Progenitor cell of endocrine pancreas (in vitro differentiated cells): ENCODE measurements around the gene ZNF747. TPM values are rescaled to one million over a fixed set of nuclear protein-coding genes. Genes with fewer than 3 reads are reported as not detected.

ENCODE experiments used
- DNase-seq: peaks from one replicate; pipeline ENCODE4 v3.0.0; 2021; ENCODE audit warnings: low spot score; ENCODE audit not compliant: unreplicated experiment
- H3K27ac Mint-ChIP-seq: 2 replicates; pipeline ENCODE4 v1.8.0; 2021; ENCODE audit warnings: mild to moderate bottlenecking, moderate library complexity, mixed read lengths
- H3K27me3 Mint-ChIP-seq: 2 replicates; pipeline ENCODE4 v1.8.0; 2021; ENCODE audit warnings: mixed read lengths
- H3K36me3 Mint-ChIP-seq: 2 replicates; pipeline ENCODE4 v1.8.0; 2022; ENCODE audit warnings: mixed read lengths; ENCODE audit not compliant: insufficient read depth
- H3K4me1 Mint-ChIP-seq: 2 replicates; pipeline ENCODE4 v1.8.0; 2021; ENCODE audit warnings: low read depth, mixed read lengths
- H3K4me3 Mint-ChIP-seq: 2 replicates; pipeline ENCODE4 v1.8.0; 2021; ENCODE audit warnings: low read depth, mild to moderate bottlenecking, moderate library complexity, mixed read lengths
- H3K9me3 Mint-ChIP-seq: 2 replicates; pipeline ENCODE4 v1.8.0; 2021; ENCODE audit warnings: low read depth, mixed read lengths
- total RNA-seq: library from RNA; stranded (reverse); gene quantifications from 2 replicates; pipeline ENCODE4 v1.2.1, GENCODE V29; 2021
- TF ChIP-seq, protein P1 (sequence below): fragments of 200-600 bp; sonication (generic); IDR thresholded peaks from one replicate; pipeline ENCODE4 v1.5.0; 2021; ENCODE audit warnings: antibody characterized with exemption, mild to moderate bottlenecking; ENCODE audit not compliant: unreplicated experiment

The ZNF747 gene
- total RNA-seq, 1 donor from 2014 or later, result 18.1 TPM

DNA sequence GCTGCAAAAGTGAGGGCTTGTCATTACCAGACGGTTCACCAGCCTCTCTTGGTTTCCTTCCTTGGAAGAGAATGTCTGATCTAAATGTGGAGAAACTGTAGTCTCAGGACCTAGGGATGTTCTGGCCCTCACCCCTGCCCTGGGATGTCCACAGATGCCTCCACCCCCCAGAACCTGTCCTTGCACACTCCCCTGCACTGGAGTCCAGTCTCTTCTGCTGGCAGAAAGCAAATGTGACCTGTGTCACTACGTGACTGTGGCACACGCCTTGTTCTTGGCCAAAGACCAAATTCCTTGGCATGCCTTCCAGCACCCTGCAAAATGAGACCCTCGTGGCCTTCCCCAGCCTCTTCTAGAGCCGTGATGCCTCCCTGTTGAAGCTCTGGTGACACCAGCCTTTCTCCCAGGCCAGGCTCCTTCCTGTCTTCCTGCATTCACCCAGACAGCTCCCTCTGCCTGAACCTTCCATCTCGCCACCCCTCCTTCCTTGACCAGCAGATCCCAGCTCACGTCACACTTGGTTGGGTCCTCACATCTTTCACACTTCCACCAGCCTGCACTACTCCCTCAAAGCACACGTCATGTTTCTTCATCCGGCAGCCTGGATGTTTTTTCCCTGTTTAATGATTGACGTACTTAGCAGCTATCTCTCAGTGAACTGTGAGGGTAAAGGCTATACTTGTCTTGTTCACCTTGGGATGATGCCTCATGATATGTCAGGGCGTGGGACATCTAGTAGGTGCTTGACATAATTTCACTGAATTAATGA, 12.6 kb downstream of the ZNF747 start:
- no peaks in the 10 kb centered on the region for H3K27me3 Mint-ChIP-seq
- H3K36me3 Mint-ChIP-seq, result peaks cover 2% of the 10 kb centered on the region
- H3K27ac Mint-ChIP-seq, result no peak overlapping the region
- no peak for DNase-seq
- H3K4me1 Mint-ChIP-seq, result peaks cover 16% of the 10 kb centered on the region
- no peak overlapping the region for H3K4me3 Mint-ChIP-seq
- no peaks in the 10 kb centered on the region for H3K9me3 Mint-ChIP-seq
- TF ChIP-seq, protein P1, sequence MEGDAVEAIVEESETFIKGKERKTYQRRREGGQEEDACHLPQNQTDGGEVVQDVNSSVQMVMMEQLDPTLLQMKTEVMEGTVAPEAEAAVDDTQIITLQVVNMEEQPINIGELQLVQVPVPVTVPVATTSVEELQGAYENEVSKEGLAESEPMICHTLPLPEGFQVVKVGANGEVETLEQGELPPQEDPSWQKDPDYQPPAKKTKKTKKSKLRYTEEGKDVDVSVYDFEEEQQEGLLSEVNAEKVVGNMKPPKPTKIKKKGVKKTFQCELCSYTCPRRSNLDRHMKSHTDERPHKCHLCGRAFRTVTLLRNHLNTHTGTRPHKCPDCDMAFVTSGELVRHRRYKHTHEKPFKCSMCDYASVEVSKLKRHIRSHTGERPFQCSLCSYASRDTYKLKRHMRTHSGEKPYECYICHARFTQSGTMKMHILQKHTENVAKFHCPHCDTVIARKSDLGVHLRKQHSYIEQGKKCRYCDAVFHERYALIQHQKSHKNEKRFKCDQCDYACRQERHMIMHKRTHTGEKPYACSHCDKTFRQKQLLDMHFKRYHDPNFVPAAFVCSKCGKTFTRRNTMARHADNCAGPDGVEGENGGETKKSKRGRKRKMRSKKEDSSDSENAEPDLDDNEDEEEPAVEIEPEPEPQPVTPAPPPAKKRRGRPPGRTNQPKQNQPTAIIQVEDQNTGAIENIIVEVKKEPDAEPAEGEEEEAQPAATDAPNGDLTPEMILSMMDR, result no peak

DNA sequence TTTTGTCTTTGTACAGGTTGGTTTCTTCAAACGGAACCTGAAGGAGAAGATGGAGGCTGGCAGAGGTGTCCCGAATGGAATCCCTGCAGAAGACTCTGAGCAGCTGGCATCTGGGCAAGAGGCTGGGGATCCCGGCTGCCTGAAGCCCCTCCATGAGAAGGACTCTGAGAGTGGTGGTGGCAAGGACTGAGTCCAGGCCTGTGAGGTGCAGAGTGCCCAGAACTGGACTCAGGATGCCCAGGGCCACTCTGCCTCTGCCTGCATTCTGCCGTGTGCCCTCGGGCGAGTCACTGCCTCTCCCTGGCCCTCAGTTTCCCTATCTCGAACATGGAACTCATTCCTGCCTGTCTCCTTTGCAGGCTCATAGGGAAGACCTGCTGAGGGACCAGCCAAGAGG, 13.2 kb downstream of the ZNF747 start:
- H3K9me3 Mint-ChIP-seq, result no peaks in the 10 kb centered on the region
- no peak for DNase-seq
- H3K4me1 Mint-ChIP-seq, result peaks cover 16% of the 10 kb centered on the region
- H3K27me3 Mint-ChIP-seq, result no peaks in the 10 kb centered on the region
- peaks cover 2% of the 10 kb centered on the region for H3K36me3 Mint-ChIP-seq
- H3K27ac Mint-ChIP-seq, result no peak overlapping the region
- no peak overlapping the region for H3K4me3 Mint-ChIP-seq
- TF ChIP-seq, protein P1, result no peak

DNA sequence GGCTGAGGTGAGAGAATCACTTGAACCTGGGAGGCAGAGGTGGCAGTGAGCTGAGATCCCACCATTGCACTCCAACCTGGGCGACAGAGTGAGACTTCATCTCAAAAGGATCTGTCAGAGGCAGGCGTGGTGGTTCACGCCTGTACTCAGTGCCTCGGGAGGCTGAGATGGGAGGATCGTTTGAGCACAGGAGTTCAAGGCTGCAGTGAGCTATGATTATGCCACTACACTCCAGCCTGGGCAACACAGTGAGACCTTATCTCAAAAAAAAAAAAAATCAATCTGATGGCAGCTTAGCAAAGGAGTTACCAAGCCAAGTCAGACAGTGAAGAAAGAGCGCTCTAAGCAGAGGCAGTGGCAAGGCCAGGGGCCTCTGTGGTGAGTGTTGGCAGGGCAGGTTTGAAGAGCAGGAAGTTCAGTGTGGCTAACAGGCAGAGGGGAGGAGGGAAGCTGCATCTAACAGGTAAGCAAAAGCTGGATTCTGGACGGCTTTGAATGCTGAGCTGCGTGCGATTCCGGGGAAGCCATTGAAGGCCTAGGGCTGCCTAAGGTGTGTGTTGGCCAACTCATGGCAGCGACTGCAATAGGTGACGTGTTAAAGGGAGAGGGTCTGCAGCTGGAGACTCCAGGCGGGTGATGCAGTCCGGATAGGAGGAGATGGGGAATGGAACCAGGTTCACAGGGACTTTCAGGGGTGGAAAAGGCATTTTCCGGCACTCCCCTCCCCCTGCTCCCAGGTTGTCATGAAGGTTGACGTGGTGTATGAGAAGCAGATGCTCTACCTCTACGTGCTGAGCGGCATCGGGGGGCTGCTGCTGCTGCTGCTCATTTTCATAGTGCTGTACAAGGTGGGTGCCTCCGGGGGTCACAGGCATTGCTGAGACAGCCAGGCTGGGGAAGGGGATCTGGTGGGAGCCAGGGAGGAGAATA, 15.3 kb downstream of the ZNF747 start:
- H3K4me1 Mint-ChIP-seq, result peaks cover 11% of the 10 kb centered on the region
- TF ChIP-seq, protein P1, result no peak
- no peaks in the 10 kb centered on the region for H3K9me3 Mint-ChIP-seq
- no peak overlapping the region for H3K4me3 Mint-ChIP-seq
- no peak overlapping the region for H3K27ac Mint-ChIP-seq
- H3K27me3 Mint-ChIP-seq, result peaks cover 3% of the 10 kb centered on the region
- H3K36me3 Mint-ChIP-seq, result no peaks in the 10 kb centered on the region
- no peak for DNase-seq

- Mint-ChIP-seq H3K27me3 (peaks cover 3% of the 10 kb centered on the region), H3K9me3 (no peaks in the 10 kb centered on the region), H3K4me1 (peaks cover 11% of the 10 kb centered on the region), H3K27ac (no peak overlapping the region), H3K36me3 (no peaks in the 10 kb centered on the region), H3K4me3 (no peak overlapping the region)
- DNase-seq, result no peak
- TF ChIP-seq, protein P1, result no peak
Measured at GRCh38 chr16:30518552-30518951, 16.1 kb downstream of the ZNF747 start.

DNA sequence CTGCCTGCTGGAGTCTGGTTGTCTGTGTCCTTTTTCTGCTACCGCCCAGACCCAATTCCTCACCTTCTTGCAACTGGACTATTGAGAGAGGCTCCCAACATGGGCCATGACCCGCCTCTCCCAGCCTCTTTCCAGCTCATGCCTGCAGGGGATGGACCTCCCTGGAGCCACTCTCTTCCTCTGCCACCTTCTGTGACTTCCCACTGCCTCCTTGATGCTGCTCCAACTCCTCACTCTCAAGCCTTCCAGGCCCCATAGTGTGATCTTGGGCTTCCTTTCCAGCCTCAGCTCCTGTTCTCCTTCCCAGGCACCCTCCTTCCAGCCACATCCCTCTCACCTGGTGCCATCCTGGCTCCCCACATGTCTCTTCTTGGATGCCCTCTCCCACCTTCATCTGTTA, 19.4 kb downstream of the ZNF747 start:
- Mint-ChIP-seq H3K27me3 (peaks cover 3% of the 10 kb centered on the region), H3K9me3 (no peaks in the 10 kb centered on the region), H3K4me1 (peaks cover 5% of the 10 kb centered on the region), H3K36me3 (no peaks in the 10 kb centered on the region), H3K27ac (no peak overlapping the region), H3K4me3 (no peak overlapping the region)
- no peak for DNase-seq
- TF ChIP-seq, protein P1, result no peak
